Cardiac muscle cell (in vitro differentiated cells and primary cell): ENCODE data around the gene PPP1R14B. TPM values are rescaled to one million over a fixed set of nuclear protein-coding genes. Genes with fewer than 3 reads are reported as not detected.

Source experiments
- DNase-seq, 2 donors: peaks; one replicate each; pipeline versions ENCODE4 v3.0.0 to v3.0.0-alpha.2; 2010 to 2017; ENCODE audit warnings: low read depth in 1 of 2, low spot score in 1 of 2
- H3K27ac ChIP-seq: fragments of 200-600 bp; sonication (generic); 2 replicates; pipeline ENCODE4 v1.5.1; 2016
- H3K27me3 ChIP-seq: fragments of 200-600 bp; sonication (generic); 2 replicates; pipeline ENCODE4 v1.6.0; 2016; ENCODE audit warnings: control low read depth
- H3K36me3 ChIP-seq: fragments of 200-600 bp; sonication (generic); 2 replicates; pipeline ENCODE4 v1.5.1; 2016; ENCODE audit warnings: control low read depth
- H3K4me1 ChIP-seq: fragments of 200-600 bp; sonication (generic); 2 replicates; pipeline ENCODE4 v1.8.1; 2017; ENCODE audit warnings: low read depth, mild to moderate bottlenecking, mixed run types
- H3K4me3 ChIP-seq: fragments of 200-600 bp; sonication (generic); 2 replicates; pipeline ENCODE4 v1.5.1; 2016; ENCODE audit warnings: mild to moderate bottlenecking
- H3K9me3 ChIP-seq: fragments of 200-600 bp; sonication (generic); 2 replicates; pipeline ENCODE4 v1.5.1; 2017; ENCODE audit warnings: low read depth, mild to moderate bottlenecking, control low read depth
- CTCF ChIP-seq: IDR thresholded peaks from 2 replicates; pipeline ENCODE4 v1.5.1; 2012; ENCODE audit warnings: low read depth, mild to moderate bottlenecking, low read length
- polyA plus RNA-seq: library from polyadenylated mRNA; unstranded; fragments of >200 nt; fragmentation: Nextera tagmentation; extraction: Ambion mirVana; gene quantifications from 2 replicates; pipeline ENCODE4 v1.2.1, GENCODE V29; 2016
- total RNA-seq: library from RNA; depleted of rRNA; stranded (reverse); fragments of >200 nt; gene quantifications from 2 replicates; pipeline ENCODE4 v1.2.3, GENCODE V29; 2016

The PPP1R14B gene
- total and polyA plus RNA-seq, 2 experiments from 2014 or later: 220 to 288 TPM

- DNase-seq: peak in 1 of 2 donors; percentile 57
- Histone ChIP-seq H3K27ac (no peak overlapping the region), H3K9me3 (no peaks in the 10 kb centered on the region), H3K36me3 (no peaks in the 10 kb centered on the region), H3K27me3 (no peaks in the 10 kb centered on the region), H3K4me3 (peak overlapping the region; percentile 82), H3K4me1 (peaks cover 5% of the 10 kb centered on the region)
- no peak for TF ChIP-seq CTCF
Measured at GRCh38 chr11:64250415-64251015, 3.8 kb upstream of the PPP1R14B start.

- Histone ChIP-seq H3K4me1 (peaks cover 5% of the 10 kb centered on the region), H3K4me3 (no peak overlapping the region), H3K36me3 (no peaks in the 10 kb centered on the region), H3K27me3 (no peaks in the 10 kb centered on the region), H3K9me3 (no peaks in the 10 kb centered on the region), H3K27ac (no peak overlapping the region)
- no peak for DNase-seq
- no peak for TF ChIP-seq CTCF
Measured at GRCh38 chr11:64249563-64250414, 3.0 kb upstream of the PPP1R14B start.

GRCh38 chr11:64249038-64249437 lies 2.3 kb upstream of the PPP1R14B start:
- peaks cover 5% of the 10 kb centered on the region for H3K4me1 ChIP-seq
- no peaks in the 10 kb centered on the region for H3K9me3 ChIP-seq
- no peaks in the 10 kb centered on the region for H3K36me3 ChIP-seq
- no peak overlapping the region for H3K27ac ChIP-seq
- no peak for DNase-seq
- no peak overlapping the region for H3K4me3 ChIP-seq
- H3K27me3 ChIP-seq: no peaks in the 10 kb centered on the region
- TF ChIP-seq CTCF: no peak

- DNase-seq: no peak
- no peak overlapping the region for H3K27ac ChIP-seq
Measured at GRCh38 chr11:64248578-64248977, 1.8 kb upstream of the PPP1R14B start.

More at GRCh38 chr11:64248578-64248977, 1.8 kb upstream of the PPP1R14B start:
- no peaks in the 10 kb centered on the region for H3K9me3 ChIP-seq
- no peak for TF ChIP-seq CTCF
- H3K4me3 ChIP-seq: no peak overlapping the region
- H3K27me3 ChIP-seq: no peaks in the 10 kb centered on the region
- H3K4me1 ChIP-seq: peaks cover 5% of the 10 kb centered on the region
- H3K36me3 ChIP-seq: no peaks in the 10 kb centered on the region
